A549 (cell line): Measurements from ENCODE around the gene PLEKHA6. TPM values are rescaled to one million over a fixed set of nuclear protein-coding genes. Genes with fewer than 3 reads are reported as not detected.
A peak's percentile ranks its signal among the peaks of the same experiment; 100 is the strongest.

ENCODE experiments used
- ATAC-seq, 2 experiments: fragments of 200-7000 bp in 1 of 2; fragments of >200 bp in 1 of 2; cut with Nextera tagmentation in 1 of 2; cut with Tn5 transposase in 1 of 2; 3 replicates each; pipeline versions ENCODE4 v1.8.0 to v1.9.1; 2018 to 2020; ENCODE audit warnings: mild to moderate bottlenecking in 1 of 2, moderate library complexity in 1 of 2
- CTCF ChIA-PET: fragments of 300-600 bp; sonication (Branson Sonifier 250); formaldehyde crosslinking; extraction: SDS; loops from one replicate; lab custom pipeline; 2021; ENCODE audit warnings: antibody characterized with exemption, inconsistent platforms; lab: Yijun Ruan, JAX
- POLR2A ChIA-PET: fragments of 350-600 bp; formaldehyde crosslinking; extraction: SDS; loops from one replicate; lab custom pipeline; 2021; ENCODE audit warnings: antibody characterized with exemption, inconsistent platforms; lab: Yijun Ruan, JAX
- DNase-seq, 2 experiments: peaks; one replicate each; pipeline versions ENCODE4 v3.0.0 to v3.0.0-alpha.2; 2011 to 2016; ENCODE audit warnings: low read depth in 1 of 2, low spot score in 1 of 2
- FAIRE-seq: peaks from 2 replicates; lab custom pipeline; 2011; peaks lifted over from hg19 to GRCh38; lab: Jason Lieb, UNC
- H3K27ac ChIP-seq, 2 experiments: fragments of >200 bp; sonication (Bioruptor Twin); formaldehyde crosslinking; 3 replicates each; pipeline ENCODE4 v1.5.1; 2016 to 2017
- H3K4me1 ChIP-seq: fragments of >200 bp; sonication (Bioruptor Twin); formaldehyde crosslinking; 3 replicates; pipeline ENCODE4 v1.6.1; 2016
- H3K4me2 ChIP-seq: fragments of >200 bp; sonication (Bioruptor Twin); formaldehyde crosslinking; 3 replicates; pipeline ENCODE4 v1.6.1; 2016
- H3K4me3 ChIP-seq: fragments of >200 bp; sonication (Bioruptor Twin); formaldehyde crosslinking; 3 replicates; pipeline ENCODE4 v1.5.1; 2016
- H3K9me3 ChIP-seq: fragments of >200 bp; sonication (Bioruptor Twin); formaldehyde crosslinking; 3 replicates; pipeline ENCODE4 v1.6.1; 2016
- BHLHE40 ChIP-seq: IDR thresholded peaks from 2 replicates; pipeline ENCODE4 v1.6.1; 2012; ENCODE audit warnings: low read depth, low read length, inconsistent platforms
- CBX8 ChIP-seq: fragments of 200-600 bp; sonication (generic); IDR thresholded peaks from 2 replicates; pipeline ENCODE4 v1.6.1; 2016
- CEBPB ChIP-seq, 2 experiments: fragments of >200 bp in 1 of 2; sonication (Bioruptor Twin) in 1 of 2; formaldehyde crosslinking in 1 of 2; IDR thresholded peaks; 2 replicates each; pipeline ENCODE4 v1.6.1; 2012 to 2016
- CHD2 ChIP-seq: fragments of 150-350 bp; IDR thresholded peaks from 2 replicates; pipeline ENCODE4 v1.6.1; 2014; ENCODE audit warnings: low read length; ENCODE audit not compliant: partially characterized antibody
- EHF ChIP-seq: fragments of 250-450 bp; sonication (Bioruptor Pico); IDR thresholded peaks from 2 replicates; pipeline ENCODE4 v1.5.0; 2020; ENCODE audit warnings: mild to moderate bottlenecking
- HDAC2 ChIP-seq: fragments of 200-600 bp; sonication (generic); IDR thresholded peaks from 2 replicates; pipeline ENCODE4 v1.6.1; 2016
- HOXA7 ChIP-seq: fragments of 250-450 bp; sonication (Bioruptor Pico); IDR thresholded peaks from 2 replicates; pipeline ENCODE4 v1.5.0; 2020; ENCODE audit warnings: mild to moderate bottlenecking, moderate library complexity
- JUN ChIP-seq, 2 experiments: fragments of >200 bp; sonication (Bioruptor Twin); formaldehyde crosslinking; IDR thresholded peaks; 2 replicates in 1 of 2; 3 replicates in 1 of 2; pipeline ENCODE4 v1.6.1; 2016 to 2017
- MAZ ChIP-seq: fragments of 150-350 bp; IDR thresholded peaks from 2 replicates; pipeline ENCODE4 v1.6.1; 2014; ENCODE audit warnings: antibody characterized with exemption, low read depth, low read length, borderline replicate concordance
- POLR2A ChIP-seq: IDR thresholded peaks from 2 replicates; pipeline ENCODE4 v1.6.1; 2012; ENCODE audit warnings: mild to moderate bottlenecking, low read length
- RCOR1 ChIP-seq: fragments of 150-350 bp; IDR thresholded peaks from 2 replicates; pipeline ENCODE4 v1.6.1; 2014; ENCODE audit warnings: antibody characterized with exemption, low read length, low read depth
- REST ChIP-seq: fragments of 200-600 bp; sonication (generic); IDR thresholded peaks from 2 replicates; pipeline ENCODE4 v1.6.1; 2016; ENCODE audit warnings: antibody characterized with exemption, mild to moderate bottlenecking, moderate library complexity
- RNF2 ChIP-seq: fragments of 200-600 bp; sonication (generic); IDR thresholded peaks from 2 replicates; pipeline ENCODE4 v1.6.1; 2016; ENCODE audit warnings: low read depth, mild to moderate bottlenecking, antibody characterized with exemption, moderate library complexity, borderline replicate concordance
- TP53 ChIP-seq: fragments of 250-450 bp; sonication (Bioruptor Pico); IDR thresholded peaks from 2 replicates; pipeline ENCODE4 v1.5.0; 2021; ENCODE audit warnings: mild to moderate bottlenecking, moderate library complexity
- USF2 ChIP-seq: fragments of 450-650 bp; IDR thresholded peaks from 2 replicates; pipeline ENCODE4 v1.6.1; 2014; ENCODE audit warnings: antibody characterized with exemption
- ZC3H11A ChIP-seq: fragments of 450-650 bp; IDR thresholded peaks from 2 replicates; pipeline ENCODE4 v1.6.1; 2014; ENCODE audit warnings: antibody characterized with exemption, mild to moderate bottlenecking
- ZNF302 ChIP-seq: fragments of 250-450 bp; sonication (Bioruptor Pico); IDR thresholded peaks from 2 replicates; pipeline ENCODE4 v1.9.0; 2021; ENCODE audit warnings: inconsistent platforms, mild to moderate bottlenecking, moderate library complexity
- ZSCAN20 ChIP-seq: fragments of 250-450 bp; sonication (Bioruptor Pico); IDR thresholded peaks from 2 replicates; pipeline ENCODE4 v1.8.0; 2022; ENCODE audit warnings: mild to moderate bottlenecking, moderate library complexity
- WGBS: methylation state at CpG from one replicate; pipeline ENCODE4 v1.1.6; 2017; ENCODE audit errors: missing lambda C conversion rate; 5-methylcytosine and 5-hydroxymethylcytosine counted together
- polyA plus RNA-seq, 4 experiments: library from polyadenylated mRNA; depleted of rRNA in 3 of 4; stranded (reverse); fragments of >200 nt; fragmentation: RNase III in 1 of 4; extraction: RNeasy Plus Mini Kit Qiagen cat#74134 plus additional on column Dnase treatment in 1 of 4; gene quantifications; 2 replicates in 3 of 4; 3 replicates in 1 of 4; pipeline ENCODE4 v1.2.3, GENCODE V29; 2011 to 2017
- TF ChIP-seq, protein P1 (sequence below): fragments of >200 bp; sonication (Bioruptor Twin); formaldehyde crosslinking; IDR thresholded peaks from 2 replicates; pipeline ENCODE4 v1.6.1; 2016
- TF ChIP-seq, protein P2 (sequence below): fragments of 250-450 bp; sonication (Bioruptor Pico); IDR thresholded peaks from 2 replicates; pipeline ENCODE4 v1.5.0; 2020; ENCODE audit warnings: low read depth, mild to moderate bottlenecking, moderate library complexity

PLEKHA6 gene
- polyA plus RNA-seq, 2 of the 4 experiments (the other 2 are of a cell fraction): 13.0 to 26.2 TPM

DNA sequence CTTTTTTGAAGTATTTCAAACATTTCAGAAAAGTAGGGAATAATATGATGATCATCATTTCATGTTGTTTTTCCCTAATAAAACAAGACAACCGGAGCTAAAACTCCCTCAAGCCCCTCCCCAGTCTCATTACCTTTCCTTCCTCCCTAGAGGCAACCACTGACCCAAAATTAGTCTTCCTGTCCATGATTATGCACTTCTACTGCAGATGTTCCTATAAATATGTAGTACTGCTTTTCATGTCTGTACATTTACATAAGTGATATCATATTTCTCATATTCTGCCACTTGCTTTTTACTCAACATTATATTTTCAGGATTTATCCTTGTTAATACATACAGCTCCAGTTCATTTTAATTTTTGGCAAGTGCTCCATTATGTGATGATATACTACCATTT lies 87.2 kb downstream of the PLEKHA6 start:
- CTCF ChIA-PET: interaction anchor here (1.3 to 39.0 kb wide), 4 partner anchors 14 to 126 kb away, joined by 4 to 840 read pairs (median 8); partner anchors contain the start of gene PLEKHA6
- no peak overlapping the region for H3K4me2 ChIP-seq
- 79% methylated on average over 1 of the region's 1 CpG for WGBS
- FAIRE-seq (no peak), DNase-seq (no peak), ATAC-seq (no peak)
- POLR2A ChIA-PET: no interaction called here
- H3K27ac ChIP-seq: no peak overlapping the region
- TF ChIP-seq RNF2 (no peak), HOXA7 (CRISPR knock-in tag) (no peak)
- H3K4me3 ChIP-seq: no peak overlapping the region
- H3K4me1 ChIP-seq: peaks cover 8% of the 10 kb centered on the region
- no peaks in the 10 kb centered on the region for H3K9me3 ChIP-seq

DNA sequence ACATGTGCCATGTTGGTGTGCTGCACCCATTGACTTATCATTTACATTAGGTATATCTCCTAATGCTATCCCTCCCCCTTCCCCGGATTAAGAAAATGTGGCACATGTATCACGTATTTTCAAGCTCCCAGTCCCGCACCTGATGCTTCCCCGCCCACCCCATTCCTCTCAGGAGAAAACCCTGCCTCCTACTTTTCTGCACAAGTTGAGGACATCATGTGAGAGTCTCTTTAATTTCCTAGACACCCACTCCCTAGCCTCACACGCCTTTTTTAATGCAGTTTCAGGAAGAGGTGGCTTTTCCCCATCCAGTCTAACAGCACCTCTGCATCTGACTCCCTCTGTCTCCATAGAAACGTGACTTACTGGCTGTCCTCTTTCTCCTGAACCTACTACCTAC lies 87.8 kb downstream of the PLEKHA6 start:
- peaks cover 13% of the 10 kb centered on the region for H3K4me1 ChIP-seq
- 88% methylated on average over 6 of the region's 6 CpGs for WGBS
- POLR2A ChIA-PET: no interaction called here
- FAIRE-seq: no peak
- DNase-seq: no peak
- no peaks in the 10 kb centered on the region for H3K9me3 ChIP-seq
- no peak overlapping the region for H3K4me2 ChIP-seq
- CTCF ChIA-PET: interaction anchor here (1.3 to 39.0 kb wide), 4 partner anchors 14 to 127 kb away, joined by 4 to 840 read pairs (median 8); partner anchors contain the start of gene PLEKHA6
- no peak overlapping the region for H3K27ac ChIP-seq
- H3K4me3 ChIP-seq: no peak overlapping the region
- no peak for ATAC-seq
- TF ChIP-seq USF2 (no peak), CBX8 (no peak), JUN (IDR thresholded peaks at IDR 0.05) (no peak), MAZ (no peak), ZNF302 (CRISPR knock-in tag) (no peak), CHD2 (no peak)
- TF ChIP-seq, protein P1, sequence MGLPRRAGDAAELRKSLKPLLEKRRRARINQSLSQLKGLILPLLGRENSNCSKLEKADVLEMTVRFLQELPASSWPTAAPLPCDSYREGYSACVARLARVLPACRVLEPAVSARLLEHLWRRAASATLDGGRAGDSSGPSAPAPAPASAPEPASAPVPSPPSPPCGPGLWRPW: no peak

GRCh38 chr1:204268101-204268500 lies 91.6 kb downstream of the PLEKHA6 start:
- FAIRE-seq: no peak
- peaks cover 39% of the 10 kb centered on the region for H3K4me1 ChIP-seq
- no peak for TF ChIP-seq JUN (IDR thresholded peaks at IDR 0.05)
- no peak for TF ChIP-seq BHLHE40
- TF ChIP-seq ZSCAN20 (CRISPR knock-in tag): no peak
- TF ChIP-seq, protein P2, sequence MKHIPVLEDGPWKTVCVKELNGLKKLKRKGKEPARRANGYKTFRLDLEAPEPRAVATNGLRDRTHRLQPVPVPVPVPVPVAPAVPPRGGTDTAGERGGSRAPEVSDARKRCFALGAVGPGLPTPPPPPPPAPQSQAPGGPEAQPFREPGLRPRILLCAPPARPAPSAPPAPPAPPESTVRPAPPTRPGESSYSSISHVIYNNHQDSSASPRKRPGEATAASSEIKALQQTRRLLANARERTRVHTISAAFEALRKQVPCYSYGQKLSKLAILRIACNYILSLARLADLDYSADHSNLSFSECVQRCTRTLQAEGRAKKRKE (CRISPR knock-in tag): no peak
- H3K4me2 ChIP-seq: no peak overlapping the region
- H3K27ac ChIP-seq: no peak overlapping the region
- ChIA-PET CTCF (interaction anchor here (0.6 to 39.0 kb wide), 6 partner anchors 8 to 712 kb away, joined by 3 to 840 read pairs (median 6); partner anchors contain the start of genes GOLT1A and PLEKHA6), POLR2A (no interaction called here)
- H3K9me3 ChIP-seq: no peaks in the 10 kb centered on the region
- no peak overlapping the region for H3K4me3 ChIP-seq
- ATAC-seq: no peak
- no peak for DNase-seq
- WGBS: 80% methylated on average over 9 of the region's 9 CpGs

GRCh38 chr1:204267191-204267601 lies 92.5 kb downstream of the PLEKHA6 start:
- peak overlapping the region; percentile 75 to 87 for H3K27ac ChIP-seq
- ATAC-seq (0 out of 6 replicates have a peak, but pooled peaks of 1 of the 2 experiments have one; percentile 12), DNase-seq (no peak), FAIRE-seq (no peak)
- no peak for TF ChIP-seq RCOR1
- no peak for TF ChIP-seq REST
- TF ChIP-seq MAZ: no peak
- TF ChIP-seq RNF2: no peak
- no peak for TF ChIP-seq POLR2A
- no peak for TF ChIP-seq HDAC2
- TF ChIP-seq CBX8: no peak
- no peak for TF ChIP-seq TP53 (CRISPR knock-in tag)
- TF ChIP-seq CEBPB (IDR thresholded peaks at IDR 0.05): no peak
- TF ChIP-seq EHF (CRISPR knock-in tag): no peak
- TF ChIP-seq ZC3H11A: no peak
- TF ChIP-seq CHD2: no peak
- H3K4me1 ChIP-seq: peaks cover 39% of the 10 kb centered on the region
- peak overlapping the region; percentile 79 for H3K4me2 ChIP-seq
- no peaks in the 10 kb centered on the region for H3K9me3 ChIP-seq
- CTCF ChIA-PET: interaction anchor here (0.8 to 39.0 kb wide), 8 partner anchors 9 to 236 kb away, joined by 3 to 840 read pairs (median 6); partner anchors contain the start of genes GOLT1A and PLEKHA6
- POLR2A ChIA-PET: no interaction called here
- 85% methylated on average over 9 of the region's 9 CpGs for WGBS
- no peak overlapping the region for H3K4me3 ChIP-seq
